ENCODE results near the gene SSNA1.

Gene SSNA1

DNA sequence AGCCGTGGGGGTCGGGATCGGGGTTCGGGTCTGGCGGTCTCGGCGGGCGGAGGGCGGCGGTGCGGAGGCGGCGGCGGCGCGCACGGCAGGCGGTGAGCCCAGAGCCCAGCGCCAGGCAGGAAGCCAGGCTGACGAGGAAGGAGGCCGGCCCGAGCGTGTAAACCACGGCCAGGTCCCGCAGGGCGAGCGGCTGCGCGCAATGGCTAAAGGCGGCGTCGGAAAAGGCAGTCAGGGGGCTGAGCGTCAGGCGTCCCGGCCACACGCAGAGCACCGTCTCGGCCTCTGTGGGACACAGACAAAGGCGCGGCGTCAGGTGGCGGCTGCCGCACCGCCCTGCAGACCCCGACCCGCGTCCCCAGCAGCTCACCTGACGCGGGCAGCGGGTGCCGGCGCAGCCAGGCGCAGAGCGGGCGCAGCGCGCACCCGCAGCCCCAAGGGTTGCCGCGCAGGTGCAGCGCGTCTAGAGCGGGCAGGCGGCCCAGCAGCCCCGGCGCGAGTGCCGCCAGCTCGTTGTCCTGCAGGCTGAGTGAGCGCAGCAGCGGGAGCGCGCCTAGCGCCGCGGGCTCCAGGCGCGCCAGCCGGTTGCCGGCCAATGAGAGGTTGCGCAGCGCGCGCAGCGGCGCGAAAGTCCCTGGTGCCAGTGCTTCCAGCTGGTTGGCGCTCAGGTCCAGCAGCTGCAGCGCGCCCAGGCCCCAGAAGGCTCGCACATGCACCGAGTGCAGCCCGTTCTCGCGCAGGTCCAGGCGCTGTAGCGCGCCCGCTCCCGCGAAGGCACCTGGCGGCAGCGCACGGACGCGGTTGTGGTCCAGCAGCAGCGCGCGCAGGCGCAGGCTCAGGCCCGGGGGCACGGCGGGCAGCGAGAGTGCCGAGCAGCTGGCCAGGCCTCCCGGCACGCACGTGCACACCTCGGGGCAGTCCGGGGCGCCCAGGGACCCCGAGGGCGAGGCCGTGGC lies 19.3 kb upstream of the SSNA1 start (continued):
- TF ChIP-seq ZIC2 (tag by site-specific recombination; IDR thresholded peaks at IDR 0.05) (peak; percentile 87), ZNF16 (tag by site-specific recombination; IDR thresholded peaks at IDR 0.05; ENCODE audit: low read depth) (no peak), ZNF600 (tag by site-specific recombination; IDR thresholded peaks at IDR 0.05) (peak; percentile 86), ZNF211 (tag by site-specific recombination; IDR thresholded peaks at IDR 0.05; ENCODE audit: low read depth) (no peak), IKZF3 (tag by site-specific recombination; IDR thresholded peaks at IDR 0.05) (0 out of 2 replicates have a peak, but pooled peaks have one; percentile 7), WT1 (tag by site-specific recombination; IDR thresholded peaks at IDR 0.05) (no peak), ZNF416 (tag by site-specific recombination; IDR thresholded peaks at IDR 0.05) (no peak), FEZF1 (tag by site-specific recombination; IDR thresholded peaks at IDR 0.05) (no peak), ZNF776 (tag by site-specific recombination; IDR thresholded peaks at IDR 0.05; ENCODE audit: borderline replicate concordance) (no peak)
- TF ChIP-seq, protein P1, sequence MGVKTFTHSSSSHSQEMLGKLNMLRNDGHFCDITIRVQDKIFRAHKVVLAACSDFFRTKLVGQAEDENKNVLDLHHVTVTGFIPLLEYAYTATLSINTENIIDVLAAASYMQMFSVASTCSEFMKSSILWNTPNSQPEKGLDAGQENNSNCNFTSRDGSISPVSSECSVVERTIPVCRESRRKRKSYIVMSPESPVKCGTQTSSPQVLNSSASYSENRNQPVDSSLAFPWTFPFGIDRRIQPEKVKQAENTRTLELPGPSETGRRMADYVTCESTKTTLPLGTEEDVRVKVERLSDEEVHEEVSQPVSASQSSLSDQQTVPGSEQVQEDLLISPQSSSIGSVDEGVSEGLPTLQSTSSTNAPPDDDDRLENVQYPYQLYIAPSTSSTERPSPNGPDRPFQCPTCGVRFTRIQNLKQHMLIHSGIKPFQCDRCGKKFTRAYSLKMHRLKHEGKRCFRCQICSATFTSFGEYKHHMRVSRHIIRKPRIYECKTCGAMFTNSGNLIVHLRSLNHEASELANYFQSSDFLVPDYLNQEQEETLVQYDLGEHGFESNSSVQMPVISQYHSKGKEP (tag by site-specific recombination; IDR thresholded peaks at IDR 0.05) = peak; percentile 82; the same call in 1 of the 2 replicates

DNA sequence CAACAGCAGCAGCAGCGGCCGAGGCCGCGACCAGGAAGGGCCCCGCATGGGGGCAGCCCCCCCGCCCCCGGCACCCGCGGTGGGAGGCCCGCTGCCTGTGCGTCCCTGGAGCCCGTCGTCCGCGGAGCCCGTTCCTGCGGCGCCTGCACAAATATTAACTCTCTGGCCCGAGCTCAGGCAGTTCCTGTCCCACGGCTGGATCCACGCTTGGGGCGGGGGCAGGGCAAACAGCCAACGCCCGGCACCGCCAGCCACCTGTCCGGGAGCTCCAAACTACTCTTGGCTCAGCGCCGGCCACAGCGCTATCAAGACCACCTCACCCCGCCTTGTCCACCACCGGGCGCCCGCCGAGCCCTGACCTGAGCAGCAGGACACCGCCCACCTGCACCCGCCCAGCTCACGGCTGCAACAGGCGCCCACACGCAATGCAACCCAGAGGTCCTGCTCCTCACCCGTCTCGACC lies 18.5 kb upstream of the SSNA1 start, which contains the start of gene LRRC26:
Gene LRRC26 (minus strand): TSS at position 156 of the 463 bp plus-strand sequence. CDS start 108 bp downstream, at position 48.
- ChIA-PET POLR2A (interaction anchor here (1.1 to 7.4 kb wide), 8 partner anchors 9 to 71 kb away, joined by 3 to 53 read pairs (median 10); partner anchors contain the start of genes ANAPC2, SSNA1 and TUBB4B), CTCF (interaction anchor here (0.5 to 1.8 kb wide), 7 partner anchors 40 to 100 kb away, joined by 3 to 7 read pairs (median 4); partner anchors contain the start of gene RNF224)
- H3K9me3 ChIP-seq (ENCODE audit: control insufficient read depth, insufficient read depth, low read depth, low read length) = no peaks in the 10 kb centered on the region
- H3K4me3 ChIP-seq (ENCODE audit: low read depth, low read length) = peak within 1 kb of the TSS; percentile 40
- H3K27ac ChIP-seq (ENCODE audit: extremely low read depth, low read depth, low read length) = no peak within 1 kb of the TSS; the same call in 1 of the 2 replicates
- no peaks in the 10 kb centered on the region; the same call in 1 of the 2 replicates for H3K4me1 ChIP-seq (ENCODE audit: control insufficient read depth, insufficient read depth, low read length)
- H3K36me3 ChIP-seq (ENCODE audit: control insufficient read depth in 2 of 2, insufficient read depth in 1 of 2, low read length in 2 of 2) = peaks cover 0 to 3% of the 10 kb centered on the region in 2 experiments; a peak in 1 of 3 replicates
- peak; percentile 64 for TF ChIP-seq ZNF335 (tag by site-specific recombination; conservative IDR thresholded peaks at IDR 0.05)
- TF ChIP-seq, protein P2, sequence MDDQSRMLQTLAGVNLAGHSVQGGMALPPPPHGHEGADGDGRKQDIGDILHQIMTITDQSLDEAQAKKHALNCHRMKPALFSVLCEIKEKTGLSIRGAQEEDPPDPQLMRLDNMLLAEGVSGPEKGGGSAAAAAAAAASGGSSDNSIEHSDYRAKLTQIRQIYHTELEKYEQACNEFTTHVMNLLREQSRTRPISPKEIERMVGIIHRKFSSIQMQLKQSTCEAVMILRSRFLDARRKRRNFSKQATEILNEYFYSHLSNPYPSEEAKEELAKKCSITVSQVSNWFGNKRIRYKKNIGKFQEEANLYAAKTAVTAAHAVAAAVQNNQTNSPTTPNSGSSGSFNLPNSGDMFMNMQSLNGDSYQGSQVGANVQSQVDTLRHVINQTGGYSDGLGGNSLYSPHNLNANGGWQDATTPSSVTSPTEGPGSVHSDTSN (CRISPR knock-in tag; IDR thresholded peaks at IDR 0.05) = no peak
- no peak for TF ChIP-seq OSR2 (tag by site-specific recombination; IDR thresholded peaks at IDR 0.05)
- TF ChIP-seq ZNF19 (tag by site-specific recombination; IDR thresholded peaks at IDR 0.05; ENCODE audit: low read depth) = no peak
- TF ChIP-seq ZFHX2 (tag by site-specific recombination; conservative IDR thresholded peaks at IDR 0.05) = peak; percentile 77
- TF ChIP-seq ZNF114 (tag by site-specific recombination; IDR thresholded peaks at IDR 0.05) = no peak
- TF ChIP-seq, protein P3, sequence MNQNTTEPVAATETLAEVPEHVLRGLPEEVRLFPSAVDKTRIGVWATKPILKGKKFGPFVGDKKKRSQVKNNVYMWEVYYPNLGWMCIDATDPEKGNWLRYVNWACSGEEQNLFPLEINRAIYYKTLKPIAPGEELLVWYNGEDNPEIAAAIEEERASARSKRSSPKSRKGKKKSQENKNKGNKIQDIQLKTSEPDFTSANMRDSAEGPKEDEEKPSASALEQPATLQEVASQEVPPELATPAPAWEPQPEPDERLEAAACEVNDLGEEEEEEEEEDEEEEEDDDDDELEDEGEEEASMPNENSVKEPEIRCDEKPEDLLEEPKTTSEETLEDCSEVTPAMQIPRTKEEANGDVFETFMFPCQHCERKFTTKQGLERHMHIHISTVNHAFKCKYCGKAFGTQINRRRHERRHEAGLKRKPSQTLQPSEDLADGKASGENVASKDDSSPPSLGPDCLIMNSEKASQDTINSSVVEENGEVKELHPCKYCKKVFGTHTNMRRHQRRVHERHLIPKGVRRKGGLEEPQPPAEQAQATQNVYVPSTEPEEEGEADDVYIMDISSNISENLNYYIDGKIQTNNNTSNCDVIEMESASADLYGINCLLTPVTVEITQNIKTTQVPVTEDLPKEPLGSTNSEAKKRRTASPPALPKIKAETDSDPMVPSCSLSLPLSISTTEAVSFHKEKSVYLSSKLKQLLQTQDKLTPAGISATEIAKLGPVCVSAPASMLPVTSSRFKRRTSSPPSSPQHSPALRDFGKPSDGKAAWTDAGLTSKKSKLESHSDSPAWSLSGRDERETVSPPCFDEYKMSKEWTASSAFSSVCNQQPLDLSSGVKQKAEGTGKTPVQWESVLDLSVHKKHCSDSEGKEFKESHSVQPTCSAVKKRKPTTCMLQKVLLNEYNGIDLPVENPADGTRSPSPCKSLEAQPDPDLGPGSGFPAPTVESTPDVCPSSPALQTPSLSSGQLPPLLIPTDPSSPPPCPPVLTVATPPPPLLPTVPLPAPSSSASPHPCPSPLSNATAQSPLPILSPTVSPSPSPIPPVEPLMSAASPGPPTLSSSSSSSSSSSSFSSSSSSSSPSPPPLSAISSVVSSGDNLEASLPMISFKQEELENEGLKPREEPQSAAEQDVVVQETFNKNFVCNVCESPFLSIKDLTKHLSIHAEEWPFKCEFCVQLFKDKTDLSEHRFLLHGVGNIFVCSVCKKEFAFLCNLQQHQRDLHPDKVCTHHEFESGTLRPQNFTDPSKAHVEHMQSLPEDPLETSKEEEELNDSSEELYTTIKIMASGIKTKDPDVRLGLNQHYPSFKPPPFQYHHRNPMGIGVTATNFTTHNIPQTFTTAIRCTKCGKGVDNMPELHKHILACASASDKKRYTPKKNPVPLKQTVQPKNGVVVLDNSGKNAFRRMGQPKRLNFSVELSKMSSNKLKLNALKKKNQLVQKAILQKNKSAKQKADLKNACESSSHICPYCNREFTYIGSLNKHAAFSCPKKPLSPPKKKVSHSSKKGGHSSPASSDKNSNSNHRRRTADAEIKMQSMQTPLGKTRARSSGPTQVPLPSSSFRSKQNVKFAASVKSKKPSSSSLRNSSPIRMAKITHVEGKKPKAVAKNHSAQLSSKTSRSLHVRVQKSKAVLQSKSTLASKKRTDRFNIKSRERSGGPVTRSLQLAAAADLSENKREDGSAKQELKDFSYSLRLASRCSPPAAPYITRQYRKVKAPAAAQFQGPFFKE (tag by site-specific recombination; IDR thresholded peaks at IDR 0.05; ENCODE audit: borderline replicate concordance) = 0 out of 2 replicates have a peak, but pooled peaks have one; percentile 82
- 0 out of 2 replicates have a peak, but pooled peaks have one; percentile 43 for TF ChIP-seq KLF7 (tag by site-specific recombination; IDR thresholded peaks at IDR 0.05; ENCODE audit: borderline replicate concordance)
- TF ChIP-seq ZFP37 (tag by site-specific recombination; IDR thresholded peaks at IDR 0.05) = no peak
- TF ChIP-seq SP7 (tag by site-specific recombination; IDR thresholded peaks at IDR 0.05) = peak; percentile 25; the same call in 1 of the 2 replicates
- TF ChIP-seq ZNF792 (tag by site-specific recombination; IDR thresholded peaks at IDR 0.05) = 0 out of 2 replicates have a peak, but pooled peaks have one; percentile 26
- peak; percentile 66 for TF ChIP-seq EGR2 (tag by site-specific recombination; IDR thresholded peaks at IDR 0.05; ENCODE audit: low read depth)
- TF ChIP-seq ZNF776 (tag by site-specific recombination; IDR thresholded peaks at IDR 0.05; ENCODE audit: borderline replicate concordance) = no peak
- TF ChIP-seq, protein P4, sequence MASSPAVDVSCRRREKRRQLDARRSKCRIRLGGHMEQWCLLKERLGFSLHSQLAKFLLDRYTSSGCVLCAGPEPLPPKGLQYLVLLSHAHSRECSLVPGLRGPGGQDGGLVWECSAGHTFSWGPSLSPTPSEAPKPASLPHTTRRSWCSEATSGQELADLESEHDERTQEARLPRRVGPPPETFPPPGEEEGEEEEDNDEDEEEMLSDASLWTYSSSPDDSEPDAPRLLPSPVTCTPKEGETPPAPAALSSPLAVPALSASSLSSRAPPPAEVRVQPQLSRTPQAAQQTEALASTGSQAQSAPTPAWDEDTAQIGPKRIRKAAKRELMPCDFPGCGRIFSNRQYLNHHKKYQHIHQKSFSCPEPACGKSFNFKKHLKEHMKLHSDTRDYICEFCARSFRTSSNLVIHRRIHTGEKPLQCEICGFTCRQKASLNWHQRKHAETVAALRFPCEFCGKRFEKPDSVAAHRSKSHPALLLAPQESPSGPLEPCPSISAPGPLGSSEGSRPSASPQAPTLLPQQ (tag by site-specific recombination; IDR thresholded peaks at IDR 0.05) = no peak
- TF ChIP-seq ZNF433 (tag by site-specific recombination; IDR thresholded peaks at IDR 0.05; ENCODE audit: low read depth) = no peak

Data from HEK293 (cell line).